ENCODE measurements around the gene UGT1A6.
"Not testable (repeated sequence)": the region's sequence is repeated elsewhere in the genome, so short reads cannot be mapped to it uniquely, and the experiment has no call there.

The UGT1A6 gene

GRCh38 chr2:233690444-233690843 lies 2.2 kb upstream of the UGT1A6 start:
- DNase-seq (ENCODE audit: low read depth), result no peak
- no peak overlapping the region for H3K4me3 ChIP-seq (ENCODE audit: low read depth, low read length)
- no peak for TF ChIP-seq CTCF (IDR thresholded peaks at IDR 0.05; ENCODE audit: low read depth, low read length, missing control alignments)
- in situ Hi-C loops (cut with HindIII; ENCODE audit: low sequenced_read_pairs), result no loop called here

- no peak for DNase-seq (ENCODE audit: low read depth)
- TF ChIP-seq CTCF (IDR thresholded peaks at IDR 0.05; ENCODE audit: low read depth, low read length, missing control alignments), result no peak
- in situ Hi-C loops (cut with HindIII; ENCODE audit: low sequenced_read_pairs), result no loop called here
- no peak overlapping the region for H3K4me3 ChIP-seq (ENCODE audit: low read depth, low read length)
Measured at GRCh38 chr2:233691443-233692433, 952 bp upstream of the UGT1A6 start.

GRCh38 chr2:233693963-233694362 lies 1.3 kb downstream of the UGT1A6 start:
- in situ Hi-C loops (cut with HindIII; ENCODE audit: low sequenced_read_pairs), result no loop called here
- no peak for DNase-seq (ENCODE audit: low read depth)
- no peak for TF ChIP-seq CTCF (IDR thresholded peaks at IDR 0.05; ENCODE audit: low read depth, low read length, missing control alignments)
- H3K4me3 ChIP-seq (ENCODE audit: low read depth, low read length), result no peak overlapping the region

GRCh38 chr2:233698740-233699139 lies 6.0 kb downstream of the UGT1A6 start:
- no peak for TF ChIP-seq CTCF (IDR thresholded peaks at IDR 0.05; ENCODE audit: low read depth, low read length, missing control alignments)
- no peak overlapping the region for H3K4me3 ChIP-seq (ENCODE audit: low read depth, low read length)
- DNase-seq (ENCODE audit: low read depth), result no peak
- in situ Hi-C loops (cut with HindIII; ENCODE audit: low sequenced_read_pairs), result no loop called here

- TF ChIP-seq CTCF (IDR thresholded peaks at IDR 0.05; ENCODE audit: low read depth, low read length, missing control alignments), result no peak
- no peak for DNase-seq (ENCODE audit: low read depth)
- no peak overlapping the region for H3K4me3 ChIP-seq (ENCODE audit: low read depth, low read length)
- in situ Hi-C loops (cut with HindIII; ENCODE audit: low sequenced_read_pairs), result no loop called here
Measured at GRCh38 chr2:233699424-233700027, 6.8 kb downstream of the UGT1A6 start.

- H3K4me3 ChIP-seq (ENCODE audit: low read depth, low read length), result no peak overlapping the region
- in situ Hi-C loops (cut with HindIII; ENCODE audit: low sequenced_read_pairs), result no loop called here
- TF ChIP-seq CTCF (IDR thresholded peaks at IDR 0.05; ENCODE audit: low read depth, low read length, missing control alignments), result no peak
- DNase-seq (ENCODE audit: low read depth), result no peak
Measured at GRCh38 chr2:233700028-233700635, 7.4 kb downstream of the UGT1A6 start.

- in situ Hi-C loops (cut with HindIII; ENCODE audit: low sequenced_read_pairs); DNase-seq (ENCODE audit: low read depth); H3K4me3 ChIP-seq (ENCODE audit: low read depth, low read length): not testable (repeated sequence)
Measured at GRCh38 chr2:233700842-233701241, 8.2 kb downstream of the UGT1A6 start.

Data from astrocyte of the cerebellum (primary cell).